Stimulated activated naive CD4-positive, alpha-beta T cell treated with Interleukin-2 at 50 U/mL for 16 hours (primary cell): ENCODE measurements around the gene CASTOR2.
"Not testable (repeated sequence)": the region's sequence is repeated elsewhere in the genome, so short reads cannot be mapped to it uniquely, and the experiment has no call there.

Experiments used
- DNase-seq: peaks from one replicate; lab custom pipeline; 2025; lab: John Stamatoyannopoulos, UW

CASTOR2 gene

DNA sequence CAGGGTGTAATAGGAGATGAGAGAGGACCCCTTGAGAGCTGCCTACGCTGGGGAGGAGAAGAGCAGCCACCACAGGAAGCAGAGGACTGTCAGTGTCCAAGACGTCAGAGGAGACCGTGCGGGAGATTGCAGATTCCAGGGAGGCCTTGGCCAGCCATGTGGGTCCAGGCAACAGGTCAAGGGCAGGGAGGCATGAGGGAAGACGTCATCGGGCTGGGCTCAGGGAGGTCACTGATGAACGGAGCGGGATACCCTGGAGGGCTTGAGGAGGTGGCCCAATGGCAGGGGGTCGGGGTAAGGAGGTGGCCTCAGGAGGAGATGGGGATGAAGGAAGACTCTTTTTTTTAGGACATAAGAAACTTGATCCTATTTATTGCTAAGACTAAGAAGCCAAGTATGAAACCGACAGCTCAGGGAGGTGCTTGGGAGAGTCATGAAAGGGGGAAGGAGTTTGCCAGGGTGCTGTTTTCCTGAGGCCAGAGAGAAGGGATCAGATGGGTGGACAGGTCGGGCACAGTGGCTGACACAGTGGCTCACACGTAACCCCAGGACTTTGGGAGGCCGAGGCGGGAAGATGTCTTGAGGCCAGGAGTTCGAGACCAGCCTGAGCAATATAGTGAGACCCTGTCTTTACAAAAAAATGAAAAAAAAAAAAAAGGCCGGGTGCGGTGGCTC, 30.5 kb downstream of the CASTOR2 start:
- DNase-seq, result not testable (repeated sequence)

- DNase-seq, result not testable (repeated sequence)
Measured at GRCh38 chr7:74996361-74996760, 31.9 kb downstream of the CASTOR2 start.

- DNase-seq, result not testable (repeated sequence)
Measured at GRCh38 chr7:74997811-74998210, 33.3 kb downstream of the CASTOR2 start.

DNA sequence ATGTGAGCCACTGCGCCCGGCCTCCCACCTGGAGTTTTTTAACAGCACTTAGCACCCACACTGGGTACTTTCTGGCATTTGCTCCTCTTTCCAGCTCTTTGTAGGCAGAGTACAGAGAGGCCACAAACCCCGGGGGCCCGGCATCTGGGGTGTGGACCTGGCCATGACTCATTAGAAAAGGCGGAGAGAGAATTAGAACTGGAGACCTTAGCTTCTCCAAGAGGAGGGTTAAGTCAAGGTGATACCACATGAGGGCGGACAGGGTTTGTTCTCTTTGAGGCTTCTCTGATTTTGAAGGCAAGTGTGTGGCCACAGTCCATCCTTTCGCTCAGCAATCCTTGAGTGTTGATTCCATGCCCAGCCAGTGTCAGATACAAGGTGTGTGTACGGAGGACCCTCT, 36.9 kb downstream of the CASTOR2 start:
- DNase-seq, result not testable (repeated sequence)

DNA sequence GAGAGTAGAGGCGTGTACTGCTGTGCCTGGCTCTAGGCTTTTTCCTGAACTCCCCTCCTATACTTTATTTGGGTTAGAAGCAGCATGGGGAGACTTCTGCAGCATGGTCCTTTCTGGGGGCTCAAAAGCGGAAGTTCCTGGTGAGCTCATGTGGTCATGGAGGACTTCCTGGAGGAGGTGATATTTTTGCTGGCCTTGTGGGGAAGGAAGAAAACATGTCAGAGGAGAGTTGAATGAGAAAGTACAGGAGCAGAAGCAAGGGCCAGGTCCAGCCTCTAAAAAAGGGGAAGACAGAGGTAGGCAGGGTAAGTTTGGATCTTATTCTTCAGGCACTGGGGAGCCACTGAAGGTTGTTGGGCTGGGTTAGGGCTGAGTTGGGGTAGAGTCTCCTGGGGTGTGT, 45.5 kb downstream of the CASTOR2 start:
- no peak for DNase-seq

GRCh38 chr7:75017832-75018231, 53.3 kb downstream of the CASTOR2 start:
- no peak for DNase-seq

GRCh38 chr7:75018570-75019364, 54.3 kb downstream of the CASTOR2 start:
- no peak for DNase-seq

DNA sequence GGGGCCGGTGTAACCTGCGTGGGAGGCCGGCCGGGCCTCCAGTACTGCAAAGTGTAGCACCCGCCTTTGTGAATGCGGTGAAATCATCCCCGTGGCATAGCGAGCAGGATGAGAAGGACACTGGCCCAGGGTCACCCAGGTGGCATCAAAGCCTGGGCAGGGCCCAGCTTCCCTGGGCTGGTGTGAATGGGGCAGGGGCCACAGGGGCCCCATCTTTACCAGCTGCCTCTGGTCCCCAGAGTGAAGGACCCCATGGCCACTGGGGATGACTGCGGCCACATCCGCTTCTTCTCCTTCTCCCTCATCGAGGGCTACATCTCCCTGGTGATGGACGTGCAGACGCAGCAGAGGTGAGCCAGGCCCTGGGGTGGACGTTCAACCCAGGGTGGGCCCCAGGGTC, 55.3 kb downstream of the CASTOR2 start:
- no peak for DNase-seq

DNA sequence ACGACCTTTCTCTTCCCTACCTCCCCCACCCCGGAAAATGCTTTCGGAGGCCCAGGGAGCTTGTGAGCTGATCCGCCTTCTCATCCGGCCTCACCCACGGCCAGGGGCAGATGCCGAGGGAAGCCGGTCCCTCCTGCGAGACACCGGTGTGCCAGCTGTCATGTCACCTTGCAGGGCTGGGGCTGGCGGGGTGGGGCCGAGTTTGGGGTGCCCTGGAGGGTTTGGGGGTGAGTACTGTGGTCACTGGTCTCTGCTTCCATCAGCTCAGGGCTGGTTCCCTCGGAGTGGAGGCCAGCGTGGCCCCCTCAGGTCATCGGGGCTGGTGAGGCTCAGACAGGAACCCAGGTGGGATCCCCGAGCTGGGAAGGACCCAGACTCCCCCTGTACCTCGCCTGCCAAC, 60.4 kb downstream of the CASTOR2 start:
- DNase-seq, result no peak

DNA sequence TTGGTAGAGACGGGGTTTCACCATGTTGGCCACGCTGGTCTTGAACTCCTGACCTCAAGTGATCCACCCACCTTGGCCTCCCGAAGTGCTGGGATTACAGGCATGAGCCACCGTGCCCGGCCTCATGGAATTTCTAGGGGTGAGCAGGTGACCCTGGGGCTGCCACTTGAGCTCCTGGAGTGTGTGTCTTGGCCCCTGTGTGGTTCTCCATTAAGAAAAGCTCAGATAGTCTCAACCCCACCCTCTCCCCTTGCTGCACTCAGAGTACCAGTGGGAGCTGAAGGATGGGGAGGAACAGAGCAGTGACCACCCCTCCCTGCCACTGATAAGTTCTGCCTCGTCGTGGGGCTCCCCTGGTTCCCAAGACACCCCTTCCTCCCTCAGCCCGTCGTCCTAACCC, 63.8 kb downstream of the CASTOR2 start:
- DNase-seq, result no peak

DNA sequence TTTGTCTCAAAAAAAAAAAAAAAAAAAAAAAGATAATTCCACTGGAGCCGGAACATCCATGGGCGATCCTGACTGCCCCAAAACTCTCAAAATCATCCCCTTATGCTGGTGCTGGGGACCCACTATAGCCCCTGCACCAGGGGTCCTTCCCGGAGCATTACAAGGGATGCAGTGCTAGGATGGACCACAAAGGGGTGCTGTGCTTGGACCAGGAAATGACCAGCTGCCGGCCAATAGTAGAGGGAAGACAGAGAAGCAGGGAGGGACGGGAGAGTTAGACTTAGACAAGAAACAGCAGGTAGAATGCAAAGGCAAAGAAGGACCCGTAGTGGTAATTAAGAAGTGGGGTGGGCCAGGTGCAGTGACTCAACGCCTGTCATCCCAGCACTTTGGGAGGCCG, 68.6 kb downstream of the CASTOR2 start:
- DNase-seq, result no peak

DNA sequence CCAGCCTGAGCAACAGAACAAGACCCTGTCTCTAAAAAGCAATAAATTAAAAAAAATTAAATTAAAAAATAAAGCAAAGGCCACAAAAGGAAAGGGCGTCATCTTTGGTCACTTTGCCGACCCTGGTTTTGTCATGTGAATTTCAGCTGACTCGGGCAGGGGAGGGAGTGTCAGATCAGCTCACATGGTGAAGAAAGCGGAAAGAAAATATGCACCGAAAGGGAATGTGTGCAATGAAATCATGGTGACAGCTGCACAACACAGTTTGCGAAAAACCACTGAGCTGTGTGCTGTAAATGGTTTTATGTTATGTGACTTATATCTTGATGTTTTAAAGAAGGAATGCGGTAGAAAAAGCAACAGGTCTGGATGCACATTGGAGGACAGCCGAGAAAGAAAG, 69.3 kb downstream of the CASTOR2 start:
- DNase-seq, result no peak

DNA sequence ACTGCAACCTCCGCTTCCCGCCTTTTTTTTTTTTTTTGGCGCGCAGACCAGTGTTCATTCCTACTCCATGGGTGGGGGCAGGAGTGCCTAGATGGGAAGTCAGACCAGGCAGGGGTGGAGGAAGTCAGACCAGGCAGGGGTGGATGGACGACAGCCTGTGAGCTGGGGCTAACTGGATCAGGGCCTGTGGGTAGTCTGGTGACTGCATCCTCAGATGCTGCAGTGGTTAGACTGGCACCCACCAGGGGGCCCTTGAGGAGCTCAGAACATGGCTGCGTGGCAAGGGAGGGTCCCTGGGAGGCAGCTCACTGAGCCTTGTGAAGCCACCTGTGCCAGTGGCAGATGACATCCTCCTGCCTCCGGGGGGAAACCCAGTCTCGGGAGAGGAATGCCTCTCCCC, 74.0 kb downstream of the CASTOR2 start:
- no peak for DNase-seq

DNA sequence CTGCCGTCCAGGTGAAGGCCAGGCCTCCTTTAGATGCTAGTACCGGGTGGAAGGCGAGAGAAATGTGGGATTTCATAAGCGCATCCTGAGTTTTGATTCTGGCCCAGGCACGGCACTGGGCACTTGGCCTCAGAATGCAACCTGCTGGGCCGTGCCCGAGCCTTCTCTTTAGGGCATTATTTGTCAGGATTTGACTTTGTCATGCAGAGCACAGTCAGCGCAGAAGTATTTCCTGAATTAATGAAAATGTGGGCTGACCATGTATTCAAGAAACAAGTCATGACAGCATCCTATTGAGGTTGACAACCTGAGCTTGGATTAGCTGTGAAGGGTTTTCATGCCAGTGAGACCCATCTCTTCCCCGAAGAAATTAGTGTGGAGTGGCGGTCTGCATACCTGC, 74.7 kb downstream of the CASTOR2 start:
- DNase-seq, result no peak

GRCh38 chr7:75039709-75040108, 75.2 kb downstream of the CASTOR2 start:
- DNase-seq, result no peak

GRCh38 chr7:75040512-75040911, 76.0 kb downstream of the CASTOR2 start:
- no peak for DNase-seq

DNA sequence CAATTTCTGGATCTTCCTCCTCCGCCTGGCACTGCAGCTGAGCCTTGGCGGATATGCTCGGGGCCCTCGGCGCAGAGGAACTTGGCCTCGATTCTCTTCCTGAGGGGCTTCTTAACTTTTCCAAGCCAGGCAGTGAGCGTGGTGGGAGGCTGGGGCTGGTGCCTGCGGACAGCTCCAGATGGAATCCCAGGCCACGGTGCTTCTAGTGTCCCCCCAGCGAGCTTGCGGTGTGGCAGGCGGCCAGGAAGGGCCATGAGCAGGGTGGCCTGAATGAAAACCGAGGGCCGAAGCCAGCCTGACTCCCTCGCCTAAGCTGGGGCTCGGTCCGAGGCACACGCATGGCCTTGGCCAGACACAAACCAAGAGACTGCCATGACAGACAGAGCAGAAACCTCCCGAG, 77.8 kb downstream of the CASTOR2 start:
- no peak for DNase-seq

DNA sequence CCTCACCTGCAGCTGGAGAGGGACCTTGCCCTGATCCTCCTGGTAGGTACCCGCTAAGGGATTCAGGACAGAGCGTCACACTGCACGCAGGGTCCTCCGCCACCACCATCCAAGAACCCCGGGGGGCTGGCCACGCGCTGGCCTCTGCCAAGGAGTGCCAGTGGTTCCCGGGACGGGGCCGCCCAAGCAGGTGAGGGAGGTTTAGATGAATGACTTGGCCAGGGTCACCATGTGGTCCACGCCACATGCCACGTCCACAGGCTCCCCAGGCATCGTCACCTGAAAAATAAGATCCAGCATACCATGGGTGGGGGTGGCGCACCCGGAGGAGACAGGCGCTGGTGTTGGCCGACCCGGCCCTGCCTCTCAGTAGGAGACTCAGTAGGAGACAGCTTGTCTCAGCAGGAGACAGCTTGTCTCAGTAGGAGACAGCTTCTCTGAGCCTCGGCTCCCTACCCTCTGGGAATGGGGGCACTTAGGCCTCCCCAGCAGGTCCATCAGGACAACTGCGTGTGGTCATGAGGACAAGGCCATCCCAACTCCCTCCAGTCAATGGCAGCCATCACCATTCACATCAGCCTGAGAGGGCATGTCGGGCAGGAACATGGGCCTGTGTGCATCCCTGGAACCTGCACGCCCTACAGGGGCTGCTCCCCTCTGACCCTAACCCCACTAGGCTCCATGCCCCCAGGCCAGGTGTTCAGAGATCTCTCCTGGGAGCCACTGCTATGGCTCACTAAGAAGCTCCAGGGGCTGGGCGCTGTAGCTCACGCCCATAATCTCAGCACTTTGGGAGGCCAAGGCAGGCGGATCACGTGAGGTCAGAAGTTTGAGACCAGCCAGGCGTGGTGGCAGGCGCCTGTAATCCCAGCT, 78.6 kb downstream of the CASTOR2 start:
- no peak for DNase-seq

DNA sequence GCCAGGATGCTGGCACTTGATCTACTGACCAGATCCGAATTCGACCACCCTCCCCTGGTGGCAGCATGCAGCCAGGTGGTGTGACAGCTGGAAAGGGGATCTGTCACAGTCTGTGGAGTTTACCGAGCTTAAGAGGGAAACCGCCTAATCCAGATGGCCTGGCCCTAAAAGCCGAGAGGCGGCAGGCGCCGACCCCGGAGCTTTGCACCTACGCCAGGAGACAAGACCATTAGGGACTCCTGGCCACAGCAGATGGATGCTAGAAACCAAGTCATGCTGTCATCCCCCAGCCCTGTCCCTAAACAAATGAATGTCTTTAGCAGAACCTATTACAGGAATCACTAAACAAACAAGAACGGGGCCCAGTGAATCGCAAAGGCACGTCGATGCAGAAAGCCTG, 81.4 kb downstream of the CASTOR2 start:
- DNase-seq, result no peak

DNA sequence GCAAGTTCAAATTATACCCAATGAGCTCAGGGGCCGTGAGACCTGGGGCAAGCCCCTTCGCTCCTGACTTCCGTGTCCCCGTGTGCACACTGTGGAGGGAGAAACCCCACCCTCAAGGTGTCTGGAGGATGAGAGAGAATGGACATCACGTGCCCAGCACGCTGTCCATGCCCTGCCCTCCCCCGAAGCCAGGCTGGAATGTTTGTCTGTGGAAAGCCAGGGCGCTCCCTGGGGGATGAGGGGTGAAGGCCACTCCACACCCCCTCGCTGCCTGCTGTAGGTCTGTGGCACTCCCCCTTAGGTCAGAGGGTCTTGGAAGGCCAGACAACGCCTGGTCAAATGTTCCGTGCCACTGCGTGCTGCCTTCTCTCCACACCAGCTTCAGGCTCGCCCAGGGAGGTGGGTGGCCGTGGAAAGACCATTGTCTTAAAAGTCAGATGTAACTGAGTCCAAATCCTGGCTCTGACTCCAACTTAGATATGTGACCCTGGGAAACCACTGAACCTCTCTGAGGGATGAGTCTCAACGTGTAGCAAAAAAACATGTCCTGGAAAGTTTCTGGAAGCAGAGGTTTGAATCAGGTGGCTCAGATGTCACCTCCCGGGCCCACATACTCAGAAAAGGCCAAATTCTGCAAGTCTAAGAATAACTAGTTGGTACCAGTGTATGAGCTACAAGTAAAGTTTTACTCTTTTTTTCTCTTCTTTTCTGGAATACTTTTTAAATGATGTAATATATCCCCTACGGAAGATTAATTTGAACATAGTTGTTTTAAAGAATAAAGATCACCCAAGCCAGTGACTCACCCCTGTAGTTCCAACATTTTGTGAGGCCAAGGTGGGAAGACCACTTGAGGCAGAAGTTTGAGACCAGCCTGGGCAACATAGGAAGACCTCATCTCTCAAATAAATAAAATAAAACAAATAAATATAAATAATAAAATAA, 84.2 kb downstream of the CASTOR2 start:
- no peak for DNase-seq

GRCh38 chr7:75049817-75050216, 85.3 kb downstream of the CASTOR2 start:
- DNase-seq, result no peak

GRCh38 chr7:75050501-75050900, 86.0 kb downstream of the CASTOR2 start:
- DNase-seq, result no peak
